Heart left ventricle (tissue), 13 donors: ENCODE data around the gene SMCO2.

Experiments used
- CTCF ChIP-seq, 12 donors: fragments of 200-600 bp; sonication (generic) in 4 of 12; IDR thresholded peaks; one replicate each; pipeline versions ENCODE4 v1.5.0 to v1.8.0; 2018 to 2022; ENCODE audit warnings: antibody characterized with exemption in 12 of 12, mild to moderate bottlenecking in 5 of 12
- POLR2A ChIP-seq, 2 donors: fragments of 450-650 bp; IDR thresholded peaks; one replicate each; pipeline ENCODE4 v1.6.1; 2017; ENCODE audit warnings: antibody characterized with exemption in 2 of 2, mild to moderate bottlenecking in 2 of 2, moderate library complexity in 2 of 2
- donor health status: ischemic (EF 13 %, LVEDD 7.1; RV severe dilation, severe dysfunction).
- donor health status: DM: no; HTN: yes; CAD: no.
- donor health status: DM: no; HTN: no; CAD: no.
- donor health status: ischemic (EF 25% LVEDD 6.9; RV normal size, moderate dysfunction).
- donor health status: ischemic (EF 25% LVEDD 5.7; RV mildly dilated, moderate dysfunction).
- donor health status: ischemic (EF 35%, LVEDD 5.7; RV mildly dilated, moderate dysfunction).
- donor health status: nonischemic (EF 11% LVEDD 7.7; RV severe dilation, severe dysfunction).
- donor health status: DM: yes; HTN: yes; CAD: no.
- donor health status: PGD.
- donor health status: ischemic (EF 29% LVEDD 5.4; RV normal size, mild dysfunction).
- donor health status: nonischemic (EF 23%, LVEDD 6.1; RV moderate dilation, normal function).

- TF ChIP-seq CTCF (IDR thresholded peaks at IDR 0.05) (no peak), POLR2A (IDR thresholded peaks at IDR 0.05) (no peak)
Measured at GRCh38 chr12:27474344-27474743, 27.8 kb downstream of the SMCO2 start.
